Activated naive CD4-positive, alpha-beta T cell (primary cell): ENCODE data around the gene PNPLA7.
"Not testable (repeated sequence)": the region's sequence is repeated elsewhere in the genome, so short reads cannot be mapped to it uniquely, and the experiment has no call there.

Source experiments
- DNase-seq, 4 experiments: peaks; one replicate each; lab custom pipeline; 2025; lab: John Stamatoyannopoulos, UW

The PNPLA7 gene

GRCh38 chr9:137540536-137540935, 9.7 kb downstream of the PNPLA7 start:
- no peak for DNase-seq

GRCh38 chr9:137538058-137538457, 12.1 kb downstream of the PNPLA7 start:
- DNase-seq, result no peak

DNA sequence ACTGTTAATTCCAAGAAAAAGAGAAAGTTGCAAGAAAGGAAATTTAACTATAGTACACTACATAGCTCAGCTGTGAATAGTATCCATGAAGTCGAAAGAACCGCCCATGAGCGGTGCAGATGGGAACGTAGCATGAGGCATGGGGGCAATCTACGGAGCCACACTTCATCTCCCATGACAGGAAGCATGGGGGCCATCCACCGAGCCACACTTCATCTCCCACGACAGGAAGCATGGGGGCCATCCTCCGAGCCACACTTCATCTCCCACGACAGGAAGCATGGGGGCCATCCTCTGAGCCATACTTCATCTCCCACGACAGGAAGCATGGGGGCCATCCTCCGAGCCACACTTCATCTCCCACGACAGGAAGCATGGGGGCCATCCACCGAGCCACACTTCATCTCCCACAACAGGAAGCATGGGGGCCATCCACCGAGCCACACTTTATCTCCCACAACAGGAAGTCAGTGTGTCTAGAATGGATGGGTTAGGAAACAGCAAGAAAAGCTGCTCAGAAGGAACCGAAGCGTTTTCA, 13.5 kb downstream of the PNPLA7 start:
- DNase-seq, result not testable (repeated sequence)

DNA sequence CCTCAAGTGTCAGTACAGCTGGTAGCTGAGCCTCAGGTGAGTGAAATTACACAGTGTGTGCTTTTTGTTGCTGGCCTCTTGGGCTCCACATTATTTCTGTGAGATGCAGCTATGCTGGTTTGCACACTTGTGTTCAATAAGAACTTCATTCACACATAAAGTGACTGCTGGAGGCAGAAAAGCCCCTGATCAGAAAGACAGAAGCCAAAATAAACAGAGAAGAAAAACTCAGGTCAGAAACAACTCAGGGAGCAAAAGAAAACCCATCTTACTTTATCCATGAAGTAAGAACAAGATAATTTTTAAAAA, 15.1 kb downstream of the PNPLA7 start:
- no peak for DNase-seq

DNA sequence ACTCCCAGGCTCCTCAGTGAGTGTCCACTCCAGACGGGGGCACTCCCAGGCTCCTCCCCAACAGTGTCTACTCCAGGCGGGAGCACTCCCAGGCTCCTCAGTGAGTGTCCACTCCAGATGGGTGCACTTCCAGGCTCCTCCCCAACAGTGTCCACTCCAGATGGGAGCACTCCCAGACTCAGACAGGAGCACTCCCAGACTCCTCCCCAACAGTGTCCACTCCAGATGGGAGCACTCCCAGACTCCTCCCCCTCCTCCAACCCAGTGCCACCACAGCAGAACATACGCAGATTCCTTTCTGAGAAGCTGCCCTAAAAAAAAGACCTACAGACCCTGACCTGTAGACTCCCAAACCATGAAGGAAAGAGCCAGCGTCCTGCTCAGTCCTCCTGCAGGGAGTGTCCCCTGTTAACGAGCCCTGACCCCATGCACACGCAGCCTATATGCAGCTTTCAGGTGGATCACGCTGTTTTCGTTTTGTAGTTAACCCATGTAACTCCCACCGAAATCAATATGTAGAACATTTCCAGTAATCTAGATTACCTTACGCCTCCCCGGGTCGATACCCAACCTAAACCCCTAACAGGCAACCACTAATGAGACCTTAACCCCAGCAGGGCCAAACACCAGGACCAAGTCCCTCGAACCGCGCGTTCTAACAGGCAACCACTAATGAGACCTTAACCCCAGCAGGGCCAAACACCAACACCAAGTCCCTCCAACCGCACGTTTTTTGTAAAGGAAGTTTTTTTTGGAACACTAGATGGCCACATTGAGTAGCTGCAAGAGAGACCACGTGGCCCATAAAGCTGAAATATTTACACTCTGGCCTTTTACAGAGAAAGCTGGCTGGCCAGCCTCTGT, 15.7 kb downstream of the PNPLA7 start:
- no peak for DNase-seq

DNA sequence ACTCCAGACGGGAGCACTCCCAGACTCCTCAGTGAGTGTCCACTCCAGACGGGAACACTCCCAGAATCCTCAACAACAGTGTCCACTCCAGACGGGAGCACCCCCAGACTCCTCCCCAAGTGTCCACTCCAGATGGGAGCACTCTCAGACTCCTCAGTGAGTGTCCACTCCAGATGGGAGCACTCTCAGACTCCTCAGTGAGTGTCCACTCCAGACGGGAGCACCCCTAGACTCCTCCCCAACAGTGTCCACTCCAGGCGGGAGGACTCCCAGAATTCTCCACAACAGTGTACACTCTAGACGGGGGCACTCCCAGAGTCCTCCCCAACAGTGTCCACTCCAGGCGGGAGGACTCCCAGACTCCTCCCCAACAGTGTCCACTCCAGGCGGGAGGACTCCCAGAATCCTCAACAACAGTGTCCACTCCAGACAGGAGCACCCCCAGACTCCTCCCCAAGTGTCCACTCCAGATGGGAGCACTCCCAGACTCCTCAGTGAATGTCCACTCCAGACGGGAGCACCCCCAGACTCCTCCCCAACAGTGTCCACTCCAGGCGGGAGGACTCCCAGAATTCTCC, 17.2 kb downstream of the PNPLA7 start:
- DNase-seq, result not testable (repeated sequence)

- no peak for DNase-seq
Measured at GRCh38 chr9:137531099-137531765, 19.0 kb downstream of the PNPLA7 start.

- no peak for DNase-seq
Measured at GRCh38 chr9:137530331-137530730, 19.9 kb downstream of the PNPLA7 start.

DNA sequence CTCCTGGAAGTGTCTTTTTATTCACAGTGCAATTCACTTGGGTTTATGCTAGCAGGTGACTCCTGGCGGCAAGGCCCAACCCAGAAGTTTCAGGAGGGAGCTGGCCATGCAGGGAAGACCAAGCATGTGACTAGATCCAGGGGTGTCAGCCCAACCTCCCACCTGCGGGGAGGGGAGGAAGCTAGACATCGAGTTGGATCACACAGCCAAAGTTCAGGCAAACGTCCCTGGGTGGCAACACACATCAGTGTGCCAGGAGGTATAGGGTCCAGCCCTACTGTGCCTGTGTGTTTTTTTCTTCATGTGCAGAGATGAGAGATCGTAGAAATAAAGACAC, 25.3 kb downstream of the PNPLA7 start:
- DNase-seq, result no peak

GRCh38 chr9:137524161-137524980, 25.8 kb downstream of the PNPLA7 start:
- no peak for DNase-seq

DNA sequence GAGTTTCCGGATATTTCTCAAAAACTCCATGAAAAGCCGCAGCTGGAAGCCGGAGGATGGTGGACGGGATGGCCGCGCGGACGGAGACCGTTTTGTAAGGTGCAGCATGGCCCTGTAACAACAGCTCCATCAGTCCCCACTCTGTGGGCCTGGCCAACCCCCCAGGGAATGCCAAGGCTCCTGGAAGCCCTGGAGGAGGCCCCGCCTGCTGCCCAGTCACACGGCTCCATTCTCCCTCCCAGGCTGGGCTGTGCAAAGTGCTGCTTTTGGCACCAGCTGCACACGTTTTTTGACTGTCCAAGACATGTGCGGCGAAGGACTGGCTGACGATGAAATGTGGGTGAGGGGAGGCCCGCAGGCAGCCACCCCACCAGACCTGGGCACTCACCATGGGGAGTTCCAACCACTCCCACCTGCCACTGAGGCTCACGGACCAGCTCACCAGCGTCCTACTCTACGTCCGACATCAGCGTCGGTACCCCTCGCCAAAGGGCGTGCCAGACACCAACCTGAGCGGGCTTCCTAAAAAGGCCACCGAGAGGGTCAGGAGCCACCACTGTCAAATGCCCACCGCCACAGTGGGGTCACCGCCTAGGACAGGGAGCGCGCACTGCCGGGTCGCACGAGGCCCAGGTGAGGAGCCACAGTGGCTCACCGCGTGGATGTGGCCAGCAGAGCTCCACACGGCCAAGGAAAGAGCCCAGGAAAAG, 27.3 kb downstream of the PNPLA7 start:
- DNase-seq, result no peak

DNA sequence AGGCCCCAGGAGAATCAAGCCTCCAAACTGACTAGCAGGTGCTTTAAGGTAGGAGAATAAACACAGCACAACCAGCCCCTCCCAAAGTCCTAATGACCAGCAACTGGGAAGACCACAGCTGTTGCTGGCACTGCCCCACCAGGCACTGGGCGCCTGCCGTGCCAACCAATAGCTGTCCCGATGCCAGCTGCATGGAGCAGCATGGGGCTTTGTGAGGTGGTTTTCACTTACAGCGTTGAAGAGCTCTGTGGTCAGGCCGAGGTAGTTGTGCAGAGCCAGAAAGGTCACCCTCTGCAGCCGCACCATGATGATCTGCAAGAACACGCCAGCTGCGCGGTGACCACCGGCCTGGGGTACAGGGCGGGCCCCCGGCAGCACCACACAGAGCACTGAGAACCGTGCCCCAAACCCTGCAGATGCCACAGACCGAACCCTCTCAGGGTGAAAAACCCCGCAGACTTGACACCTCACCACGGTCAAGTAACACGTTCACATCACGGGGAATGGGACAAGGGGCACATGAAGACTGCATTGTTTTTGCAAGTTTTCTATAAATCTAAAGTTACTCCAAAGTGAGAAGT, 28.7 kb downstream of the PNPLA7 start:
- no peak for DNase-seq

- no peak for DNase-seq
Measured at GRCh38 chr9:137520614-137521404, 29.4 kb downstream of the PNPLA7 start.

DNA sequence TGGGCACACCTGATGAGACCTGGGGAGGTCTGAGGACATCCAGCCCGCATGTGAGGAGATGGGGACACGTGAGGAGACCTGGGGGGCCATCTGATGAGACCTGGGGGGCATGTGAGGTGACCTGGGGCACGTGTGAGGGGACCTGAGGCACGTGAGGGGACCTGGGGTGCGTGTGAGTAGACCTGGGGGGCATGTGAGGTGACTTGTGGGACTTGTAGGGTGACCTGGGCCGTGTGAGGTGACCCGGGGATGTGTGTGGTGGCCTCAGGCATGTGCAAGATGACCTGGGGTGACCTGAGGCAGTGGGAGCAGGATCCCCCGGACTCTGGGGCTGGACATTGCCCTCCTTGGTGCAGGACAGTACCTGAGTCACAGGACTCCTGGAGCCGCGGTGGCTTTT, 30.6 kb downstream of the PNPLA7 start:
- no peak for DNase-seq

- not testable (repeated sequence) for DNase-seq
Measured at GRCh38 chr9:137518661-137519459, 31.3 kb downstream of the PNPLA7 start.

GRCh38 chr9:137516144-137516917, 33.9 kb downstream of the PNPLA7 start:
- no peak for DNase-seq

- DNase-seq, result no peak
Measured at GRCh38 chr9:137515338-137515724, 34.9 kb downstream of the PNPLA7 start.

GRCh38 chr9:137514691-137515337, 35.4 kb downstream of the PNPLA7 start:
- DNase-seq, result no peak
